Choroid plexus epithelial cell (primary cell): ENCODE data around the gene FBN1.

Source experiments
- DNase-seq: peaks from one replicate; pipeline ENCODE4 v3.0.0-alpha.2; 2010; ENCODE audit warnings: low read depth
- H3K4me3 ChIP-seq: 2 replicates; pipeline ENCODE4 v1.5.1; 2011; ENCODE audit warnings: low read depth, mild to moderate bottlenecking, control low read depth, low read length, moderate library complexity
- TF ChIP-seq, protein P1 (sequence below): conservative IDR thresholded peaks from 2 replicates; pipeline ENCODE4 v1.5.1; 2011; ENCODE audit warnings: low read depth, mild to moderate bottlenecking, control low read depth, inconsistent platforms, low read length, moderate library complexity

Gene FBN1

DNA sequence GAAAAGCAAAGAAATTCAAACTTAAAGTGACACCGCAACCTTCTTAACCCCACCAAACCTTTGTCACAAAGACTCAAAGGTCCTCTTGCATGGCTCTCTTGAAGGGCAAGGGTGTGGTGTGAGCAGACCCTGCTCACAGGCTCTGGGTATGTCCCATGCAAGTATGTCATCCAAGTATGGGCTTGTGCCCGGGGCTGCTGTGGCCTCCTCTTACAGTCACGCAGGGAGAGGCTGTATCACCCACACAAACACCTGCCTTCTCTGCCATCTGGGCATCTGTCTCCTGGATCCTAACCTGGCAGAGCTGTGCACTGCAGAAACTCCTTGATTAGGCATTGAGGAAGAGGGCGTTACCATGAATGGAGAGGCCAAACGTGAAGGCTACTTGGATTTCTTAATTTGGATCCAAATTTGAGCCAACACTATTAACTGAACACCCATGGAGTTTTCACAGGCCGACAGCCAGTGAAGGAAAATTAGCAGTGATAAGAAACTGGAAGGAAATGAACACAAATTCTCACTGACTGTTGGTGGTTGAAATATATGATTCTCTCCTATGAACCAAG, 167.6 kb downstream of the FBN1 start:
- no peak overlapping the region for H3K4me3 ChIP-seq
- no peak for DNase-seq
- TF ChIP-seq, protein P1, sequence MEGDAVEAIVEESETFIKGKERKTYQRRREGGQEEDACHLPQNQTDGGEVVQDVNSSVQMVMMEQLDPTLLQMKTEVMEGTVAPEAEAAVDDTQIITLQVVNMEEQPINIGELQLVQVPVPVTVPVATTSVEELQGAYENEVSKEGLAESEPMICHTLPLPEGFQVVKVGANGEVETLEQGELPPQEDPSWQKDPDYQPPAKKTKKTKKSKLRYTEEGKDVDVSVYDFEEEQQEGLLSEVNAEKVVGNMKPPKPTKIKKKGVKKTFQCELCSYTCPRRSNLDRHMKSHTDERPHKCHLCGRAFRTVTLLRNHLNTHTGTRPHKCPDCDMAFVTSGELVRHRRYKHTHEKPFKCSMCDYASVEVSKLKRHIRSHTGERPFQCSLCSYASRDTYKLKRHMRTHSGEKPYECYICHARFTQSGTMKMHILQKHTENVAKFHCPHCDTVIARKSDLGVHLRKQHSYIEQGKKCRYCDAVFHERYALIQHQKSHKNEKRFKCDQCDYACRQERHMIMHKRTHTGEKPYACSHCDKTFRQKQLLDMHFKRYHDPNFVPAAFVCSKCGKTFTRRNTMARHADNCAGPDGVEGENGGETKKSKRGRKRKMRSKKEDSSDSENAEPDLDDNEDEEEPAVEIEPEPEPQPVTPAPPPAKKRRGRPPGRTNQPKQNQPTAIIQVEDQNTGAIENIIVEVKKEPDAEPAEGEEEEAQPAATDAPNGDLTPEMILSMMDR = no peak

DNA sequence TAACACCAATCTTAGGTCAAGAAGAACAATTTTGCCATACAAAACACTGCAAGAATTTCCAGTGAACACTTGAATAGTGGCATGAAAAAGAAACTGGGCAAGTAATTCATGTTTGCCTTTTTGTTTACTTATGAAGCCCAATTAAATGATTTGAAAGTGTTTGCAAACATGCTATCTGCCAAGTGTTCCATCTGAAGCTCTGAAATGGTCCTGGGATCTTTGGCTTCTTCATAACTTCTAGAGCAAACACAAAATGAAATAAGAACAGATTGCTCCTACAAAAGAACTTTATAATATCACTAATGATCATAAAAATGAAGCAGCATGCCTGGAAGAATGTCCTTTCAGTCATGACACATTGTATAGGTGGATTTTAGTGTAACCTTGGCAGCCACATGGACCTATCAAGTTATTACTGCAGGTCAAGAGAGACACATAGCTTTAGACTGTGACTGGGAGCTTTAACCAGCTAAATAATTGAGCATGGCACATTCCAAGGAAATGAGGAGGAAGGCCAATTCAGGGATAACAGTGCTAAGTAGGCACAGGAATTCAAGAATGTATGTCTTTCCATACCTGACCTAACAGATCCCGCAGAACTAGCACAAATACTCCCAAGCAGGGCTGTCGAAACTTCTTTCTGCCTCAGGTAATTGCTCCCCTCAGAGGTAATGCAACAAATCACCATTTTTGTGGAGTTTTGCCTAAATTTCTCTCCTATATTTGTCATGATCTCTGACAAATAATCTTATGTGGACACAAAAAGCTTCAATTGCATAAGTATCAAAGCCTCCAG, 169.7 kb downstream of the FBN1 start:
- no peak for DNase-seq
- H3K4me3 ChIP-seq = no peak overlapping the region
- TF ChIP-seq, protein P1 = no peak

DNA sequence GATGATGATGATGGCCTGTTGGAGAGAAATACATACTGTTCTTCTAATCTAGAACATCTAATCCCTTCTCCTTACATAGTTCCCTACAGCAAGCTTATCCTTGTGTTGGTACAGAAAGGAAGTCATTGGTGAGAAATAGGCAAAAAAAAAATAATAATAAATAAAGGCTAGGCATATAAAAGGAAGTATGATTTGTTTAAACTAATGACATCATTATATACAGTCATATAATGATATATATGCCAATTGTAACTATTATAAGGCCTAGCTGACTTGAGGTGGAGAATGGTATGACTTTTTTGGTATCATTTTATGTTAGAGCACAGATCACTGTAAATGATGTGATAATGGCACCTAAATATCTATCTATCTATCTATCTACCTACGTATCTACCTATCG, 171.8 kb downstream of the FBN1 start:
- no peak for DNase-seq
- TF ChIP-seq, protein P1 = no peak

DNA sequence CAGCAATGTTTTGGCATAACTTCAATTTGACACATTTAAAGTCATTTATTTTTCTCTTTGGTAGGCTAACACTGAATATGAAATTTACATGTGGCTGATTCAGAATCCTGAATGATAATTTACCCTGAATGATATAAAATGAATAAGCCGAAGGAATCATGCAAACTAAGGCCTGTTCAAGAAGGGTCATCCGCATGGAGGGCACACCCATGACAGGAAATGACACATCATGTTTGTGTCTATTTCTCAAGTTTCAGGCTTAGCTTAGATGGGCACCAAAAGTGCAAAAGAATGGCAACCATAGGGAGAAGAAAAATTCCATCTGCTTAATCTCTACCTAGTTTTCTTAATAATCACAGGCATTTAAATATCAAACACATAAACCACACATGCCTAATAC, 172.8 kb downstream of the FBN1 start:
- no peak overlapping the region for H3K4me3 ChIP-seq
- TF ChIP-seq, protein P1 = no peak
- DNase-seq = peak; percentile 65

More for the DNA sequence above, 171.8 kb downstream of the FBN1 start:
- no peak overlapping the region for H3K4me3 ChIP-seq

DNA sequence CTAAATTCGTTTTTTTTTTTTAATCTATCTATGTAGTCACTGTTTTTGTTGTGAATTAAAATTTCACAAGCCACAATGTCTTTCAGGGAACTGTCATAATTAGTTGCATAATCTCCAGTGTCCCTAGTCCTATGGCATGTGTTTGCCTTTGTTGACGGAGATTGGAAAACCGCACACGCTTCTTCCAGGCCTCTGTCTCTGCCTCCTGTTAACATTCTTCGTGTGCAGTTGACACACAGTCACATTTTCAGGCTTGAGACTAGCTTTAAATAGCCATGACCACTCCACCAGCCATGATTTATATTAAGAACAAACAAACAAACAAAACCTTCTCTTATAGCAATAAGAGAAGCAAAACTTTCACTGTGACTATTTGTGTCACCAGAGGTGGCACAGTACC, 174.4 kb downstream of the FBN1 start:
- DNase-seq = no peak
- H3K4me3 ChIP-seq = no peak overlapping the region
- TF ChIP-seq, protein P1 = no peak

DNA sequence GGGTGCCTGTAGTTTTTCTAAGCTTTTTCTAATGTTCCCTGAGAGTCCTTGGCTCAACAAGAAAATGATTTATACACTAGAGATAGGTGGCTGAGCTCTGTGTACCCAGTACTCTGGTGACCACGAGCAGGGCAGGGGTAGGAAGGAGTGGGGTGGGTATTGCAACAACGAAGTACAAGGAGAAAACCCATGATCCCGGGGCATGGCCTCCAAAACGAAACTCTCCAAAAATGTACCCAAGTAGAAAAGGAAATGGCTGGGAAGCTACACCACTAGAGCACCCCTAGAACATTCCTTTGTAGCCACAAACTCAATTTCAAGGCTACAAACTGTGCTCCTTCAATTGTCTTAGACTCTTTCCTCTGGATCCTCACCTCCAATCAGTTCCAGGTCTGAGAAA, 175.4 kb downstream of the FBN1 start:
- TF ChIP-seq, protein P1 = no peak
- peak; percentile 75 for DNase-seq
- H3K4me3 ChIP-seq = no peak overlapping the region

DNA sequence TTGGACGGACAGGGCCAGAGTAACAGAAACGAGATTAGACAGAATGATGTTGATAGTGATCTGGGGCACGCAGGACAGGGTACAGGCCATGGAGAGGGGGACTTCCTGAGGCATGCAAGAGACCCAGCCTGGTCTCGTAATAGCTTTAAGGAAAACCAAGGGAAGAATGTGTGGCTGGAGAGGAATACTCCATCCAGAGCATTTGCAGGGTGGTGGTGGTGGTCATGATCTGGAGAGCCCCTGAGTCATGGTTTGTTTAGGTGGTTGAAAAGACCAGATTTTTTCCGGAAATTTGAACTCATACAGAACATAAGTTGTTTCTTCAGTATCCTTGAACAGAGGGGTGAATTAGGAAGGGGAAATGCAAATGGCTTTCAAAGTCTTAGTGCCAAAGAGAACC, 175.8 kb downstream of the FBN1 start:
- DNase-seq = peak; percentile 42
- H3K4me3 ChIP-seq = no peak overlapping the region
- TF ChIP-seq, protein P1 = no peak
